Small intestine (tissue), 7 donors: ENCODE data around the gene RHBDL3. TPM values are rescaled to one million over a fixed set of nuclear protein-coding genes. Genes with fewer than 3 reads are reported as not detected.

Source experiments
- DNase-seq, 2 donors: peaks; one replicate each; pipeline versions ENCODE4 v3.0.0 to v3.0.0-alpha.2; 2013
- FAIRE-seq: peaks from 2 replicates; lab custom pipeline; 2012; peaks lifted over from hg19 to GRCh38; lab: Jason Lieb, UNC
- H3K27ac ChIP-seq, 3 donors: one replicate each; pipeline ENCODE4 v1.5.1; 2013; ENCODE audit warnings: low read length in 2 of 3, mild to moderate bottlenecking in 2 of 3, control low read depth in 1 of 3, inconsistent platforms in 1 of 3, low read depth in 1 of 3, moderate library complexity in 1 of 3
- H3K27me3 ChIP-seq, 3 donors: one replicate each; pipeline ENCODE4 v1.6.1; 2013; ENCODE audit warnings: low read length in 3 of 3, inconsistent platforms in 1 of 3; ENCODE audit not compliant: control insufficient read depth in 3 of 3, insufficient read depth in 3 of 3
- H3K36me3 ChIP-seq, 3 donors: one replicate each; pipeline ENCODE4 v1.6.1; 2013; ENCODE audit warnings: low read length in 3 of 3, inconsistent platforms in 1 of 3, low read depth in 1 of 3, mild to moderate bottlenecking in 1 of 3, moderate library complexity in 1 of 3; ENCODE audit not compliant: control insufficient read depth in 3 of 3, insufficient read depth in 2 of 3
- H3K4me1 ChIP-seq, 3 donors: one replicate each; pipeline ENCODE4 v1.6.1; 2013; ENCODE audit warnings: low read length in 2 of 3, inconsistent platforms in 1 of 3, low read depth in 1 of 3, mild to moderate bottlenecking in 1 of 3, moderate library complexity in 1 of 3; ENCODE audit not compliant: control insufficient read depth in 3 of 3, insufficient read depth in 2 of 3
- H3K4me3 ChIP-seq, 3 donors: one replicate each; pipeline ENCODE4 v1.5.1; 2013; ENCODE audit warnings: low read length in 3 of 3, control low read depth in 1 of 3, inconsistent platforms in 1 of 3, low read depth in 1 of 3, mild to moderate bottlenecking in 1 of 3, moderate library complexity in 1 of 3
- H3K9me3 ChIP-seq, 2 donors: one replicate each; pipeline ENCODE4 v1.6.1; 2013; ENCODE audit warnings: low read depth in 1 of 2, low read length in 1 of 2; ENCODE audit not compliant: control insufficient read depth in 2 of 2, insufficient read depth in 1 of 2
- WGBS, 3 donors: extraction: QIAGEN DNeasy Blood & Tissue Kit; methylation state at CpG; one replicate each; pipeline ENCODE4 v1.1.7; 2013; 5-methylcytosine and 5-hydroxymethylcytosine counted together
- polyA plus RNA-seq, 4 donors: library from polyadenylated mRNA; stranded (reverse) in 3 of 4; unstranded in 1 of 4; fragments of 200-250 nt in 3 of 4; fragments of 120-200 nt in 1 of 4; gene quantifications; one replicate each; pipeline versions ENCODE4 v1.2.1 to v1.2.3, GENCODE V29; 2013
- donor health status: healthy with polysubstance abuse.
- donor health status: control.
- donor health status: control.
- donor health status: Bipolar disorder and iron deficiency.
- donor health status: healthy.

Gene RHBDL3
- polyA plus RNA-seq, 4 donors, result 0.40 TPM; not detected in 2

GRCh38 chr17:32302037-32302436 is 36.4 kb downstream of the RHBDL3 start:
- H3K4me1 ChIP-seq, result no peaks in the 10 kb centered on the region
- H3K4me3 ChIP-seq, result no peak overlapping the region
- DNase-seq, result no peak
- H3K27ac ChIP-seq, result no peak overlapping the region
- H3K9me3 ChIP-seq, result no peaks in the 10 kb centered on the region
- FAIRE-seq, result no peak
- 61 to 80% (median 77%) methylated on average over 4 of the region's 4 CpGs for WGBS, 3 donors
- no peaks in the 10 kb centered on the region for H3K36me3 ChIP-seq
- H3K27me3 ChIP-seq, result no peaks in the 10 kb centered on the region

GRCh38 chr17:32302860-32303649 is 37.4 kb downstream of the RHBDL3 start:
- no peak overlapping the region for H3K27ac ChIP-seq
- FAIRE-seq, result no peak

DNA sequence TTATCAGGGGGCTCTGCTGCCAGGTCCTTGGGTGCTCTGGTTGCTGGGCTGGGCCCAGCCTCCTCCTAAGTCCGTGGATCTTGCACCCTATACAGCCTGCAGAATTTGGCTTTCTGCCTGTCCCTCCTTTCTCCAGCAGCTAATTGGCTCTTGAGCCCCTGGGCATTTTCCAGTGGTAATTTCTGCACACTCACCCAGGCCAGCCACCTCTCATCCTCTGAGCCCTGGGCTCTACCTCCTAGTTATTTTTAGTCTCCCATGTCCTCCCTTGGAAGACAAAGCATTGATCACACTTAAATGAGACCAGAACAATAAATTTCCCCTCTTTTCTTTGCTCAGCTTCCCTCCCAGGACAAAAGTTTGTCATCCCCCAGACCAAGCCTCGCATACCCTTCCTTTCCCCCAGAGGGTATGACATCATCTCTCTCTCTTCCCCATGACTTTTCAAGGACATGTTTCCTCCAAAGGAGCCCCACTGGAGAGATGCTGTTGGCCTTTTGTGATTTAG is 38.2 kb downstream of the RHBDL3 start:
- Histone ChIP-seq H3K4me3 (no peak overlapping the region), H3K27ac (no peak overlapping the region), H3K9me3 (no peaks in the 10 kb centered on the region), H3K27me3 (no peaks in the 10 kb centered on the region), H3K36me3 (no peaks in the 10 kb centered on the region), H3K4me1 (no peaks in the 10 kb centered on the region)
- FAIRE-seq (no peak), DNase-seq (no peak)
- 49 to 53% (median 49%) methylated on average over 2 of the region's 2 CpGs for WGBS, 3 donors

More at GRCh38 chr17:32302860-32303649, 37.4 kb downstream of the RHBDL3 start:
- Histone ChIP-seq H3K4me1 (no peaks in the 10 kb centered on the region), H3K9me3 (no peaks in the 10 kb centered on the region), H3K27me3 (no peaks in the 10 kb centered on the region), H3K4me3 (no peak overlapping the region), H3K36me3 (no peaks in the 10 kb centered on the region)
- WGBS, 3 donors, result 77 to 82% (median 79%) methylated on average over 10 of the region's 10 CpGs
- no peak for DNase-seq

DNA sequence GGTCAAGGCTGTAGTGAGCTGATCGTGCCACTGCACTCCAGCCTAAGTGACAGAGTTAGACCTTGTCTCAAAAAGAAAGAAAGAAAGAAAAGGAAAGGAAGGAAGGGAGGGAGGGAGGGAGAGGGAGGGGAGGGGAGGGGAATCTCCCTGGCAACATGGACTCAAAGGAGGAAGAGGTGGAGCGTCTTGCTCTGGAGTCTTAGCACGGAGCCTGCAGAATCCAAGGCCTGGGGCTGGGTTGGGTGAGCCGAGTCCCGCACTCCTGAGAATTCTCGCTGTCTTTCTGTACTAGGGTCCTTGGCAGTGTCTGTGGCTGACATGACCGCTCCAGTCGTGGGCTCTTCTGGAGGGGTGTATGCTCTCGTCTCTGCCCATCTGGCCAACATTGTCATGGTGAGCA is 39.4 kb downstream of the RHBDL3 start:
- 82 to 88% (median 84%) methylated on average over 9 of the region's 9 CpGs for WGBS, 3 donors

GRCh38 chr17:32307658-32308057 is 42.0 kb downstream of the RHBDL3 start:
- Histone ChIP-seq H3K27me3 (peaks cover 0 to 8% (median 0%) of the 10 kb centered on the region in 3 donors), H3K4me1 (no peaks in the 10 kb centered on the region), H3K36me3 (no peaks in the 10 kb centered on the region), H3K27ac (no peak overlapping the region), H3K4me3 (no peak overlapping the region), H3K9me3 (no peaks in the 10 kb centered on the region)
- WGBS, 3 donors, result 53 to 59% (median 54%) methylated on average over 4 of the region's 4 CpGs
- FAIRE-seq, result no peak
- no peak for DNase-seq

More for the DNA sequence above, 39.4 kb downstream of the RHBDL3 start:
- H3K4me1 ChIP-seq, result no peaks in the 10 kb centered on the region
- H3K9me3 ChIP-seq, result no peaks in the 10 kb centered on the region
- no peak overlapping the region for H3K4me3 ChIP-seq
- no peak overlapping the region for H3K27ac ChIP-seq
- no peak for DNase-seq
- H3K27me3 ChIP-seq, result no peaks in the 10 kb centered on the region
- no peaks in the 10 kb centered on the region for H3K36me3 ChIP-seq
- no peak for FAIRE-seq

- no peak for FAIRE-seq
- H3K9me3 ChIP-seq, result no peaks in the 10 kb centered on the region
- no peaks in the 10 kb centered on the region for H3K4me1 ChIP-seq
- no peak overlapping the region for H3K4me3 ChIP-seq
- DNase-seq, result no peak
- WGBS, 3 donors, result 15 to 30% (median 30%) methylated on average over 9 of the region's 9 CpGs
- peaks cover 0 to 8% (median 0%) of the 10 kb centered on the region in 3 donors for H3K27me3 ChIP-seq
- H3K27ac ChIP-seq, result no peak overlapping the region
- no peaks in the 10 kb centered on the region for H3K36me3 ChIP-seq
Measured at GRCh38 chr17:32311028-32311536, 45.5 kb downstream of the RHBDL3 start.

GRCh38 chr17:32314636-32315035 is 49.0 kb downstream of the RHBDL3 start:
- no peak for FAIRE-seq
- no peak overlapping the region for H3K4me3 ChIP-seq
- no peaks in the 10 kb centered on the region for H3K9me3 ChIP-seq
- H3K36me3 ChIP-seq, result no peaks in the 10 kb centered on the region
- no peaks in the 10 kb centered on the region for H3K4me1 ChIP-seq
- no peak for DNase-seq
- WGBS, 3 donors, result 78 to 87% (median 87%) methylated on average over 9 of the region's 9 CpGs
- peaks cover 0 to 8% (median 0%) of the 10 kb centered on the region in 3 donors for H3K27me3 ChIP-seq
- H3K27ac ChIP-seq, result no peak overlapping the region

GRCh38 chr17:32315171-32315570 is 49.5 kb downstream of the RHBDL3 start:
- no peak overlapping the region for H3K4me3 ChIP-seq
- FAIRE-seq (no peak), DNase-seq (no peak)
- 78 to 85% (median 81%) methylated on average over 8 of the region's 8 CpGs for whole genome bisulfite sequencing, 3 donors
- peaks cover 0 to 8% (median 0%) of the 10 kb centered on the region in 3 donors for H3K27me3 ChIP-seq
- no peaks in the 10 kb centered on the region for H3K4me1 ChIP-seq
- H3K36me3 ChIP-seq, result no peaks in the 10 kb centered on the region
- H3K27ac ChIP-seq, result no peak overlapping the region
- no peaks in the 10 kb centered on the region for H3K9me3 ChIP-seq
